Measurements from ENCODE around the gene ZNF425.
A peak's percentile ranks its signal among the peaks of the same experiment; 100 is the strongest.

Gene ZNF425

GRCh38 chr7:149145031-149145845 is 19.1 kb upstream of the ZNF425 start:
- no peak for TF ChIP-seq ZFX (IDR thresholded peaks at IDR 0.05)
- TF ChIP-seq CTCF (conservative IDR thresholded peaks at IDR 0.05) = no peak
- peak overlapping the region; percentile 76 for H3K27ac ChIP-seq

- peak overlapping the region; percentile 76 for H3K27ac ChIP-seq
Observed at GRCh38 chr7:149144436-149144922, 18.4 kb upstream of the ZNF425 start.

GRCh38 chr7:149141893-149142292 is 15.8 kb upstream of the ZNF425 start:
- no peak for TF ChIP-seq ZFX (IDR thresholded peaks at IDR 0.05)
- no peak for TF ChIP-seq CTCF (conservative IDR thresholded peaks at IDR 0.05)
- H3K27ac ChIP-seq = no peak overlapping the region

- H3K27ac ChIP-seq = no peak overlapping the region
- TF ChIP-seq ZFX (IDR thresholded peaks at IDR 0.05) = no peak
- TF ChIP-seq CTCF (conservative IDR thresholded peaks at IDR 0.05) = no peak
Observed at GRCh38 chr7:149140831-149141230, 14.7 kb upstream of the ZNF425 start.

- no peak for TF ChIP-seq CTCF (conservative IDR thresholded peaks at IDR 0.05)
- TF ChIP-seq ZFX (IDR thresholded peaks at IDR 0.05) = no peak
- no peak overlapping the region for H3K27ac ChIP-seq
Observed at GRCh38 chr7:149136118-149136517, 10.0 kb upstream of the ZNF425 start.

GRCh38 chr7:149133028-149133710 is 7.0 kb upstream of the ZNF425 start:
- H3K27ac ChIP-seq = no peak overlapping the region
- TF ChIP-seq ZFX (IDR thresholded peaks at IDR 0.05) (no peak), CTCF (conservative IDR thresholded peaks at IDR 0.05) (no peak)

GRCh38 chr7:149130572-149131198 is 4.6 kb upstream of the ZNF425 start:
- TF ChIP-seq CTCF (conservative IDR thresholded peaks at IDR 0.05) (no peak), ZFX (IDR thresholded peaks at IDR 0.05) (no peak)
- no peak overlapping the region for H3K27ac ChIP-seq
